ENCODE measurements around the gene ETV5.

GRCh38 chr3:186080849-186081438 is 27.9 kb downstream of the ETV5 start:
- TF ChIP-seq CTCF (IDR thresholded peaks at IDR 0.05) (no peak), POLR2A (IDR thresholded peaks at IDR 0.05) (no peak)

Data from esophagus squamous epithelium (tissue), 4 donors.